ENCODE results near the gene ABCC1. TPM values are rescaled to one million over a fixed set of nuclear protein-coding genes. Genes with fewer than 3 reads are reported as not detected.

The ABCC1 gene
- total RNA-seq, 1 donor from 2014 or later: 69.4 TPM

- H3K4me1 Mint-ChIP-seq: no peaks in the 10 kb centered on the region
- H3K36me3 Mint-ChIP-seq: no peaks in the 10 kb centered on the region
- no peak overlapping the region for H3K4me3 Mint-ChIP-seq
- TF ChIP-seq, protein P1, sequence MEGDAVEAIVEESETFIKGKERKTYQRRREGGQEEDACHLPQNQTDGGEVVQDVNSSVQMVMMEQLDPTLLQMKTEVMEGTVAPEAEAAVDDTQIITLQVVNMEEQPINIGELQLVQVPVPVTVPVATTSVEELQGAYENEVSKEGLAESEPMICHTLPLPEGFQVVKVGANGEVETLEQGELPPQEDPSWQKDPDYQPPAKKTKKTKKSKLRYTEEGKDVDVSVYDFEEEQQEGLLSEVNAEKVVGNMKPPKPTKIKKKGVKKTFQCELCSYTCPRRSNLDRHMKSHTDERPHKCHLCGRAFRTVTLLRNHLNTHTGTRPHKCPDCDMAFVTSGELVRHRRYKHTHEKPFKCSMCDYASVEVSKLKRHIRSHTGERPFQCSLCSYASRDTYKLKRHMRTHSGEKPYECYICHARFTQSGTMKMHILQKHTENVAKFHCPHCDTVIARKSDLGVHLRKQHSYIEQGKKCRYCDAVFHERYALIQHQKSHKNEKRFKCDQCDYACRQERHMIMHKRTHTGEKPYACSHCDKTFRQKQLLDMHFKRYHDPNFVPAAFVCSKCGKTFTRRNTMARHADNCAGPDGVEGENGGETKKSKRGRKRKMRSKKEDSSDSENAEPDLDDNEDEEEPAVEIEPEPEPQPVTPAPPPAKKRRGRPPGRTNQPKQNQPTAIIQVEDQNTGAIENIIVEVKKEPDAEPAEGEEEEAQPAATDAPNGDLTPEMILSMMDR (IDR thresholded peaks at IDR 0.05; ENCODE audit: unreplicated experiment): no peak
- no peak for DNase-seq (ENCODE audit: low spot score in 2 of 2, unreplicated experiment in 2 of 2)
- no peaks in the 10 kb centered on the region for H3K27me3 Mint-ChIP-seq (ENCODE audit: low read depth)
- H3K9me3 Mint-ChIP-seq: no peaks in the 10 kb centered on the region
- no peak overlapping the region for H3K27ac Mint-ChIP-seq
Measured at GRCh38 chr16:16167927-16168326, 218.5 kb downstream of the ABCC1 start.

DNA sequence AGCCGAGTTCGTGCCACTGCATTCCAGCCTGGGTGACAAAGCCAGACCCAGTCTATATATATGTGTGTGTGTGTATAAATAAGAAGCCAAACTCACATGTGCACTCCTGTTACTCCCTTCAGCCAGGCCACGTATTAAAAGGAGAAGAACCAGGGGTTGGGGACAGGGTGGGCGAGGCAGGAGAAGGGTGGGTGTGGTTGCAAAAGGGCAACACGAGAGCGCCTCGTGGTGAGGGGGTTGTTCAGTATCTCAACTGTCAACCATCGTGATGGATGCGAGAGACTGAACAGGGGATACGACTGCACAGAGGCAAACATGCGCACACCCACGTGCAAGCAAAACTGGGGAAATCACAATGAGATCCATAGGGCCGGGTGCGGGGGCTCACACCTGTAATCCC, 219.0 kb downstream of the ABCC1 start:
- TF ChIP-seq, protein P1 (IDR thresholded peaks at IDR 0.05; ENCODE audit: unreplicated experiment): no peak
- no peak for DNase-seq (ENCODE audit: low spot score in 2 of 2, unreplicated experiment in 2 of 2)
- H3K36me3 Mint-ChIP-seq: no peaks in the 10 kb centered on the region
- no peaks in the 10 kb centered on the region for H3K9me3 Mint-ChIP-seq
- no peak overlapping the region for H3K4me3 Mint-ChIP-seq
- H3K27ac Mint-ChIP-seq: no peak overlapping the region
- H3K4me1 Mint-ChIP-seq: no peaks in the 10 kb centered on the region
- H3K27me3 Mint-ChIP-seq (ENCODE audit: low read depth): no peaks in the 10 kb centered on the region

- TF ChIP-seq, protein P1 (IDR thresholded peaks at IDR 0.05; ENCODE audit: unreplicated experiment): no peak
- no peak overlapping the region for H3K27ac Mint-ChIP-seq
- no peak for DNase-seq (ENCODE audit: low spot score in 2 of 2, unreplicated experiment in 2 of 2)
- H3K27me3 Mint-ChIP-seq (ENCODE audit: low read depth): no peaks in the 10 kb centered on the region
- H3K36me3 Mint-ChIP-seq: no peaks in the 10 kb centered on the region
- no peaks in the 10 kb centered on the region for H3K4me1 Mint-ChIP-seq
- H3K9me3 Mint-ChIP-seq: no peaks in the 10 kb centered on the region
- H3K4me3 Mint-ChIP-seq: no peak overlapping the region
Measured at GRCh38 chr16:16169615-16170014, 220.2 kb downstream of the ABCC1 start.

DNA sequence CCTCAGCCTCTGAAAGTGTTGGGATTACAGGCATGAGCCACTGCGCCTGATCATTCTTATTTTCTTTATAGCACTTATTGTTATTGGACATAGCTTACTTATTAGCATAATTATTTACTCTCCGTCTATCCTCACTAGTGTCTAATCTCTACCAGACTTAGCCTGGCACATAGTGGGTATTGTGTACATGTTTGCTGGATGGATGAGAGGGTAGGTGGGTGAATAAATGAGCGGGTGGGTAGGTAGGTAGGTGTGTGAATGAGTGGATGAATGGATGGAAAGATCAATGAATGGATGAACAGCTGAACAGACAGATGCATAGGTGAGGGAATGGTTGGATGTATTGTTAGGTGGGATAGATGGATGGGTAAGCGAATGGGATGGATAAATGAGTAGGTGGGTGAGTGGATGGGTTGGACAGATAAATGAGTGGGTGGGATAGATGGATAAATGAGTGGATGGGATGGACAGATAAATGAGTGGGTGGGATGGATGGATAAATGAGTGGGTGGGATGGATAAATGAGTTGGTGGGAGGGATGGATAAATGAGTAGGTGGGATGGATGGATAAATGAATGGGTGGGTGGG, 222.0 kb downstream of the ABCC1 start:
- Mint-ChIP-seq H3K4me1 (no peaks in the 10 kb centered on the region), H3K9me3 (peaks cover 7% of the 10 kb centered on the region), H3K36me3 (no peaks in the 10 kb centered on the region), H3K27me3 (ENCODE audit: low read depth) (no peaks in the 10 kb centered on the region), H3K27ac (no peak overlapping the region), H3K4me3 (no peak overlapping the region)
- TF ChIP-seq, protein P1 (IDR thresholded peaks at IDR 0.05; ENCODE audit: unreplicated experiment): no peak
- DNase-seq (ENCODE audit: low spot score in 2 of 2, unreplicated experiment in 2 of 2): no peak

- Mint-ChIP-seq H3K36me3 (no peaks in the 10 kb centered on the region), H3K27ac (no peak overlapping the region), H3K4me1 (no peaks in the 10 kb centered on the region), H3K9me3 (peaks cover 9% of the 10 kb centered on the region), H3K4me3 (no peak overlapping the region), H3K27me3 (ENCODE audit: low read depth) (no peaks in the 10 kb centered on the region)
- DNase-seq (ENCODE audit: low spot score in 2 of 2, unreplicated experiment in 2 of 2): no peak
- TF ChIP-seq, protein P1 (IDR thresholded peaks at IDR 0.05; ENCODE audit: unreplicated experiment): no peak
Measured at GRCh38 chr16:16172991-16173390, 223.6 kb downstream of the ABCC1 start.

DNA sequence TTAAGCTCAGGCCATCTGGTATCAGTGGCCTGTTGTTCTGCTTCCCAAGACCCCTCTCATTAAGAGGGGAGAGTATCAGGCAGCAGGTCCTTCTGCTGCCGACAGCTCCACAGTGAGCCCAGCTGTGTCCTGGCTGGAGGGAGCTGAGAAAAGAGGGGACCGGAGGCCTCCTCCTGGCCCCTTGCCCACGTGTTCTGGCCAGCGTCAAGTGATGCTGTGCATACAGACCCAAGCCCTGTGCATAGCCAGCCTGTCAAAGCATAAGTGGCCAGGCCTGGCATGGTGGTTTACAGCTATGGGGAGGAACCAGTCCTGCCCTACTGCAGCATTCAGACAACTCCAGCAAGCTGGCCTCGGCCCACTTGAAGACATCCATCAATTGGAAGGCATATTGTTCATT, 225.9 kb downstream of the ABCC1 start:
- Mint-ChIP-seq H3K27me3 (ENCODE audit: low read depth) (no peaks in the 10 kb centered on the region), H3K4me1 (no peaks in the 10 kb centered on the region), H3K36me3 (no peaks in the 10 kb centered on the region), H3K27ac (no peak overlapping the region), H3K9me3 (peaks cover 13% of the 10 kb centered on the region), H3K4me3 (no peak overlapping the region)
- TF ChIP-seq, protein P1 (IDR thresholded peaks at IDR 0.05; ENCODE audit: unreplicated experiment): no peak
- no peak for DNase-seq (ENCODE audit: low spot score in 2 of 2, unreplicated experiment in 2 of 2)
